C4-2B (cell line): ENCODE results near the gene PACRG.

Experiments used
- CTCF ChIP-seq: fragments of 450-650 bp; conservative IDR thresholded peaks from 2 replicates; pipeline ENCODE4 v1.5.1; 2017; ENCODE audit warnings: mild to moderate bottlenecking
- ZFX ChIP-seq: fragments of 450-650 bp; IDR thresholded peaks from 2 replicates; pipeline ENCODE4 v1.6.1; 2017

DNA sequence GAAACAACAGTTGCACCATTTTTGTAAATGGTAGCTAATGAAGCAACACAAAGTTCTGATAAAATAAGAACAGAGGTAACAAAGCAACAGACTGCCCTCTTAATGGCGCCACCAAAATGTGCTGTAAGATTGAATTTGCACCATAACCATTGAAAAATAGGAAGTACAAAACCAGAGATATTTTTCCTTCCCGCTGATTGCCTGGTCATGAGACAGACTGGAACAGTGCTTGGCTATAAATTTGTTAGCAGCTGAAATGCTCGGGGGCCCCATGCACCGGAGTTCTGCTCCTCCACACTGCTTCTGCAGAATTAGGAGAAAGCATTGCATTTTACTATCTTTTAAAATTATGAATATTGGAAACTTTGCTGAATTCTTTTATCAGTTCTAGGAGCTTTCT lies 522.3 kb downstream of the PACRG start:
- TF ChIP-seq CTCF (no peak), ZFX (no peak)
